A673 (cell line): ENCODE data around the gene PNLDC1.

ENCODE experiments used
- CTCF ChIP-seq: fragments of 300-800, 200-600 bp; sonication (generic); conservative IDR thresholded peaks from 2 replicates; pipeline ENCODE4 v1.5.1; 2017; ENCODE audit warnings: low read depth, mild to moderate bottlenecking, antibody characterized with exemption, low read length, moderate library complexity, mixed read lengths
- EZH2 ChIP-seq: fragments of 200-600 bp; sonication (generic); IDR thresholded peaks from 2 replicates; pipeline ENCODE4 v1.6.1; 2017; ENCODE audit warnings: borderline replicate concordance, low read depth, mild to moderate bottlenecking, mixed read lengths, antibody characterized with exemption, low read length; ENCODE audit not compliant: poor library complexity, severe bottlenecking

- TF ChIP-seq CTCF (no peak), EZH2 (no peak)
Measured at GRCh38 chr6:159766906-159767305, 33.2 kb upstream of the PNLDC1 start.
